Bronchial epithelial cell (primary cell): ENCODE data around the gene KRT80. TPM values are rescaled to one million over a fixed set of nuclear protein-coding genes. Genes with fewer than 3 reads are reported as not detected.

Experiments
- DNase-seq: peaks from one replicate; pipeline ENCODE4 v3.0.0-alpha.2; 2010; ENCODE audit warnings: low read depth
- FAIRE-seq: peaks from 2 replicates; lab custom pipeline; 2011; peaks lifted over from hg19 to GRCh38; lab: Jason Lieb, UNC
- H3K27me3 ChIP-seq: 2 replicates; pipeline ENCODE4 v1.5.1; 2011; ENCODE audit warnings: low read length; ENCODE audit not compliant: control insufficient read depth, insufficient read depth
- H3K36me3 ChIP-seq: 2 replicates; pipeline ENCODE4 v1.5.1; 2011; ENCODE audit warnings: low read length; ENCODE audit not compliant: control insufficient read depth, insufficient read depth
- H3K4me3 ChIP-seq: 2 replicates; pipeline ENCODE4 v1.5.1; 2011; ENCODE audit warnings: mild to moderate bottlenecking, low read depth, low read length, control low read depth
- total RNA-seq: library from RNA; depleted of rRNA; stranded (reverse); fragments of >200 nt; gene quantifications from 2 replicates; pipeline ENCODE4 v1.2.1, GENCODE V29; 2014
- TF ChIP-seq, protein P1 (sequence below): IDR thresholded peaks from 2 replicates; pipeline ENCODE4 v1.5.1; 2011; ENCODE audit warnings: mild to moderate bottlenecking, moderate library complexity, low read length, control low read depth, inconsistent platforms; ENCODE audit not compliant: insufficient read depth, severe bottlenecking

KRT80 gene
- total RNA-seq, 1 donor from 2014 or later = 14.7 TPM

DNA sequence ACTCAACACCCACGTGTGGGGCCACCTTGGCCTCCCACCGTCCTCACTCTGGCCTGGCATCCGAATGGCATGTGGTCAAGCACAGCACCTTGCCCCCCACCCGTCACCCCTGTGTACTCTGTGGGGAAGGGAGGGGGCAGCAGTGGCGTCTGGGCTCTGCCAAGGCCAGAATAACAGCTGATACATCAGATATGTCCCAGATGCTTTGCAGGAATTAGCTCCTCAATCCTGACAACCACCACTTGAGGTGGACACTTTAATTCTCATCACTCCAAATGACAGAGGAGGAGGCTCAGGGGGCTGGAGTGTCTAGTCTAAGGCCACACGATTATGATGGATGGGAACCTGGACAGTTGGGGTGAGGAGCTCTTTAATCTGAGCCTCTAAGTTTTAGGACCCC, 1.7 kb upstream of the KRT80 start:
- DNase-seq (no peak), FAIRE-seq (no peak)
- TF ChIP-seq, protein P1, sequence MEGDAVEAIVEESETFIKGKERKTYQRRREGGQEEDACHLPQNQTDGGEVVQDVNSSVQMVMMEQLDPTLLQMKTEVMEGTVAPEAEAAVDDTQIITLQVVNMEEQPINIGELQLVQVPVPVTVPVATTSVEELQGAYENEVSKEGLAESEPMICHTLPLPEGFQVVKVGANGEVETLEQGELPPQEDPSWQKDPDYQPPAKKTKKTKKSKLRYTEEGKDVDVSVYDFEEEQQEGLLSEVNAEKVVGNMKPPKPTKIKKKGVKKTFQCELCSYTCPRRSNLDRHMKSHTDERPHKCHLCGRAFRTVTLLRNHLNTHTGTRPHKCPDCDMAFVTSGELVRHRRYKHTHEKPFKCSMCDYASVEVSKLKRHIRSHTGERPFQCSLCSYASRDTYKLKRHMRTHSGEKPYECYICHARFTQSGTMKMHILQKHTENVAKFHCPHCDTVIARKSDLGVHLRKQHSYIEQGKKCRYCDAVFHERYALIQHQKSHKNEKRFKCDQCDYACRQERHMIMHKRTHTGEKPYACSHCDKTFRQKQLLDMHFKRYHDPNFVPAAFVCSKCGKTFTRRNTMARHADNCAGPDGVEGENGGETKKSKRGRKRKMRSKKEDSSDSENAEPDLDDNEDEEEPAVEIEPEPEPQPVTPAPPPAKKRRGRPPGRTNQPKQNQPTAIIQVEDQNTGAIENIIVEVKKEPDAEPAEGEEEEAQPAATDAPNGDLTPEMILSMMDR = no peak
- Histone ChIP-seq H3K36me3 (no peaks in the 10 kb centered on the region), H3K4me3 (no peak overlapping the region), H3K27me3 (no peaks in the 10 kb centered on the region)

DNA sequence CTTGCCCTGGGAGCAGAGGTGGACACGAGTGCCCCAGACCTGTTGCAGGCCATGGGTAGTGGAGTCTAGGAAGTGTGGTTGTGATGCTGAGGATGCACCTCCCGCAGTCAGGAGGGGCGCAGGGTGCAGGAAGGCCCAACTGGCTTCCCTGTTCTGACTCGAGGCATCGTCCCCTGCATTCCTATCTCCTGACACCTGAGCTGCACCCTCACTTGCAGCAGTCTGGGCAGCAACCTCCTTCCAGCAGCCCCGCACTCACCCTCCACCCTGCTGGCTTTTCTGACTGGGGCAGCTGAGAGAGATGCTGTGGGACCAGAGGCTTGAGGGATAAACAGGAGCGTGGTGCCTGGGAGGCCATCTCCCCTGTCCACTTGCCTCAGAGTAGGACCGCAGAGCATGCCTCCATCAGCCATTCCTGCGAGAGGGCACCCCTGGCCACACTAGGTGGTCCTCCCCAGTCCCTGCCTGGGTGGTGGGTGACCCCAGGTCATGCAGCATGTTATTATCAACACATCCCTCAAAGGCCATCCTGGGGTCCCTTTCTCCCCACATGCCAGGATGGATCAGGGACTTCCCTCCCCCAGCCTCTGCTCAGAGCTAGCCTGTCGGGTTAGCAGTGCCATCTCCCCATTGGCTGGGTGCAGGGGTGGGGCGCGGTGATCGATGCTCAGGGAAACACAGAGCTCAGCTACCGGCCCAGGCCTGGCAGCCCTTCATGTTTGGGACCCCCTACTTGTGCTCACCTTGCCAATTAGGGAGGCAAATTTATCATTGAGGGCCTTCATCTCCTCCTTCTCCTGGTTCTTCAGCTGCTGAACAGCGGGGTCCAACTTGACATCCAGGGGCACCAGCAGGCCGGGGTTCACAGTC, 719 bp downstream of the KRT80 start:
- H3K27me3 ChIP-seq = no peaks in the 10 kb centered on the region
- no peaks in the 10 kb centered on the region for H3K36me3 ChIP-seq
- peak overlapping the region; percentile 33 for H3K4me3 ChIP-seq
- FAIRE-seq = no peak
- DNase-seq = no peak
- TF ChIP-seq, protein P1 = no peak

DNA sequence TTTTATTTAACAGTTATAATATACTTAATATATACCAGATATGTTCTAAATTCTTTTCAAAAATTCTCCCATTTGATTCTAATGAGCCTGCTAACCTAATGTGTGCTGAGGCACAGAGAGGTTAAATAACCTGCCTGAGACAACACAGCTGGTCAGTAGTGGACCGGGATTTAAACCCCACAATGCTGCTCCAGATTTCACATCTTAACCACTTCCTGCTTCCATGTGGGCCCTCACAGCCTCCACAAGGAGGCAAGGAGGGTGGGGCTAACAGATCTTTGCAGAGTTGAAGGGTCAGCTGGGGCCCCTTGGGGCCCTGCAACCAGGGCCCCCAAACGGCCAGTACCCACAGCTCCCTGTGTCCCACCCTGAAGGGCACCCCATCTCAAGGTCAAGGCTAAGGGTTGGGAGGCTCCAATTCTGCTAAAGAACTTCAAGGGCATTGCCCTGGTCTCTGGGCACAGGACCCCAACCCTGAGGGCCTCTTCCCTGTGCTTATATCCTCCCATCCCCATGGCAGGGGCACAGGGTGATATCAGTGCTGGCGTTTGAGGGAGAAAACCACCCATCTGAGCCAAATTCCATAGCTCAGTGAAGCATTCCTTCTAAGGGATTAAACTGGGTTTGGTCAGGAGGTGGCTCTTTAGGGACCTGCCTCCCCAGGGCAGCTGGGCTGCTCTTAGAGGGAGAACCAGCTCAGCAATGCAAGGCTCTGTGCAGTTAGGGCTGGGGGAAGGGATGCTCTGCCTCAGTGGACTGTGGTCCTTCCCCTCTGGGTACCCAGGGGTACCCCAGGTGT, 2.2 kb downstream of the KRT80 start:
- H3K36me3 ChIP-seq = no peaks in the 10 kb centered on the region
- DNase-seq (no peak), FAIRE-seq (no peak)
- no peak overlapping the region for H3K4me3 ChIP-seq
- H3K27me3 ChIP-seq = no peaks in the 10 kb centered on the region
- TF ChIP-seq, protein P1 = no peak

DNA sequence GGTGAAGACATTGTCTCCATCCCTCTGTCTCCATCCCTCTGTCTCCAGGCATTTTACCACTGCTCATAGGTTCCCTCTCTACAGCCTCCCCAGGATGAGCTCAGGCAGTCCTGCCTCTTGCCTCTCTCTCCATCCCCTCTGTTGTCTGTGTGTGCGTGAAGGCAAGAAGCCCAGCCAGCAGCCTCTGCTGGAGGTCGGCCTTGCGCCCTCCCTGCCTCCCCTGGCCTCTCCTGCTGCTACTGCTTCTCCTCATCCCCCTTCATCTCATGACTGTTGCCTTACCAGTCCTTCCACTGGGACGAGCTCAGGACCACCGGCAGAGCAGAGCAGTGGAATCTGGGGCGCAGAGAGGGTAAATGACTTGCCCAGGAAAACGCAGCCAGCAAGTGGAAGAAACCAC, 3.2 kb downstream of the KRT80 start:
- FAIRE-seq (no peak), DNase-seq (no peak)
- TF ChIP-seq, protein P1 = no peak
- Histone ChIP-seq H3K4me3 (no peak overlapping the region), H3K27me3 (no peaks in the 10 kb centered on the region), H3K36me3 (no peaks in the 10 kb centered on the region)

DNA sequence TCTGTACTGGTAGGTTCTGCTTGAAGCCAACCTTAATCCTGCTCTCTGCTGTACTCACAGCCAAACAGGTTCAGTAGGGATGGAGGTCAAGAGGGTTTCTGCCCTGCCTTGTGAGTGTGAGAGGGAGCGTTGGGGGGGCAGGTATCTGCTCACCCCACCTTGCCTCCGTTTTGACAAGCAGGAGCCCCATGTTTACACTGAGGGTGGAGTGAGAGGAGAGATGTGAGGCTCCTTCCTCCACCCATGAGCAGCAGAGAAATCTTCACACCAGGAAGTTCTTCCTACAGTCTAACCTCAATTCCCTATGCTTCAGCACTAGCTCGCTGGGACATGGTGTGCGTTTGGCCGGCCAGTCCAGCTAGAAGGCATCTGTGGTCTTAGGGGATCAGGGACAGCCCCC, 4.2 kb downstream of the KRT80 start:
- TF ChIP-seq, protein P1 = no peak
- FAIRE-seq (no peak), DNase-seq (no peak)
- Histone ChIP-seq H3K27me3 (no peaks in the 10 kb centered on the region), H3K36me3 (no peaks in the 10 kb centered on the region), H3K4me3 (no peak overlapping the region)
